ENCODE results near the gene MKRN1.

MKRN1 gene

DNA sequence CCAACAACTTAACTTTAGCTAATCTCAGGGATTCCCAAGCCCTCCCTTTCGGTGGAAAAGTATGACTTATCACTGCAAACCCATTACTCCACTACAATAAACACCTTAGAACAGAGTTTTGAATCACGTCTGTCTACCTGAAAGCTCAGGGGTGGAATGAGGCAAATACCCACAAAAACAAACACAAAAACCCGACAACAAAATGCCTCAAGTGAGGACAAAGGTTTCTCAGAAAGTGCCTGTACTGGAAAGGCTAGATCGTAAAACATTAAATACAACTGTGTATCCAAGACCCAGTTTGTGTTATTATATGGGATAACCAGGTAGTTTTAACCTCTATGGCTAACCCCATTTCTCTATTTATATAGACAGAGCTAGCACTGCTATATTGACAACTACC is 26.0 kb downstream of the MKRN1 start:
- Histone ChIP-seq H3K9me3 (ENCODE audit: control insufficient read depth, low read length) (no peaks in the 10 kb centered on the region), H3K27me3 (replicated peaks; ENCODE audit: control insufficient read depth, insufficient read depth, low read length) (no peaks in the 10 kb centered on the region), H3K36me3 (ENCODE audit: control insufficient read depth, insufficient read depth, low read length, severe bottlenecking) (peaks cover 43% of the 10 kb centered on the region), H3K4me3 (ENCODE audit: low read length) (no peak overlapping the region), H3K9ac (ENCODE audit: low read length) (no peak overlapping the region), H3K4me1 (ENCODE audit: control insufficient read depth, insufficient read depth, low read length) (no peaks in the 10 kb centered on the region)
- DNase-seq (ENCODE audit: low read depth): no peak

GRCh38 chr7:140451716-140452115 is 27.6 kb downstream of the MKRN1 start:
- H3K9ac ChIP-seq (ENCODE audit: low read length): no peak overlapping the region
- H3K27me3 ChIP-seq (replicated peaks; ENCODE audit: control insufficient read depth, insufficient read depth, low read length): no peaks in the 10 kb centered on the region
- no peak overlapping the region for H3K4me3 ChIP-seq (ENCODE audit: low read length)
- DNase-seq (ENCODE audit: low read depth): no peak
- H3K9me3 ChIP-seq (ENCODE audit: control insufficient read depth, low read length): no peaks in the 10 kb centered on the region
- no peaks in the 10 kb centered on the region for H3K4me1 ChIP-seq (ENCODE audit: control insufficient read depth, insufficient read depth, low read length)
- H3K36me3 ChIP-seq (ENCODE audit: control insufficient read depth, insufficient read depth, low read length, severe bottlenecking): peaks cover 34% of the 10 kb centered on the region

DNA sequence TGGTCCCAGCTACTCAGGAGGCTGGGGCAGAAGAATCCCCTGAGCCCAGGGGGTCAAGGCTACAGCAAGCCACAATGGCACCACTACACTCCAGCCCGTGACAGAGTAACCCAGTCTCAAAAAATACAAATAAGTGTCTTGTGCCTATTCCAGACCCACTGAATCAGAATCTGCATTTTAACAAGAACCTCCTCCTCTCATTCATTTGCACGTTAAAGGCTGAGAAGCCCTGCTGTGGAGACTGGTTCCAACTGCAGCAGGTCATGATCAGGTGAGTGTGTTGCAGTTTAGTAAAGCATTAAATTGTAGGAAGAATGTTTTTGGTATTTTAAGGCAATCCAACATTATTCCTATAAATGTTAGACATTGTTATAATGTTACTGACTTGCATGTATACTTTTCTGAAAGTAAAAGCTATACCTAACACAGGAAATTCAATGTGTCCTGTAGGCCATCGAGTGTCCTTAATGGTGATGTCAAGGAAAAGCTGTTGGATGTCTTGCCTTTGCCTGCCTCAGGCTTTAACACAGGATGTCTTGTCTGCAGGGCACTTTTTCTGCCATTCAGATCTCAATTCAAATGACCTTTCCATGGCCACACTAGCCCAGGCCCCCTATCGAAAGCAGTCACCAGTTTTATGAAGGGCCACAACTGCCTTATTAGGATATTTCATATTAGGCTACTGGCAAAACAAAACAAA is 30.4 kb downstream of the MKRN1 start:
- Histone ChIP-seq H3K4me1 (ENCODE audit: control insufficient read depth, insufficient read depth, low read length) (no peaks in the 10 kb centered on the region), H3K36me3 (ENCODE audit: control insufficient read depth, insufficient read depth, low read length, severe bottlenecking) (peaks cover 8% of the 10 kb centered on the region), H3K9me3 (ENCODE audit: control insufficient read depth, low read length) (no peaks in the 10 kb centered on the region), H3K4me3 (ENCODE audit: low read length) (no peak overlapping the region), H3K27me3 (replicated peaks; ENCODE audit: control insufficient read depth, insufficient read depth, low read length) (no peaks in the 10 kb centered on the region), H3K9ac (ENCODE audit: low read length) (no peak overlapping the region)
- DNase-seq (ENCODE audit: low read depth): no peak

GRCh38 chr7:140447841-140448240 is 31.5 kb downstream of the MKRN1 start:
- no peak for DNase-seq (ENCODE audit: low read depth)
- no peaks in the 10 kb centered on the region for H3K36me3 ChIP-seq (ENCODE audit: control insufficient read depth, insufficient read depth, low read length, severe bottlenecking)
- H3K4me1 ChIP-seq (ENCODE audit: control insufficient read depth, insufficient read depth, low read length): no peaks in the 10 kb centered on the region
- H3K4me3 ChIP-seq (ENCODE audit: low read length): no peak overlapping the region
- H3K27me3 ChIP-seq (replicated peaks; ENCODE audit: control insufficient read depth, insufficient read depth, low read length): no peaks in the 10 kb centered on the region
- H3K9me3 ChIP-seq (ENCODE audit: control insufficient read depth, low read length): no peaks in the 10 kb centered on the region
- H3K9ac ChIP-seq (ENCODE audit: low read length): no peak overlapping the region

GRCh38 chr7:140446467-140446866 is 32.8 kb downstream of the MKRN1 start:
- Histone ChIP-seq H3K4me3 (ENCODE audit: low read length) (no peak overlapping the region), H3K9ac (ENCODE audit: low read length) (no peak overlapping the region), H3K9me3 (ENCODE audit: control insufficient read depth, low read length) (no peaks in the 10 kb centered on the region)

GRCh38 chr7:140441519-140441918 is 37.8 kb downstream of the MKRN1 start:
- H3K4me1 ChIP-seq (ENCODE audit: control insufficient read depth, insufficient read depth, low read length): no peaks in the 10 kb centered on the region
- H3K4me3 ChIP-seq (ENCODE audit: low read length): no peak overlapping the region
- H3K9me3 ChIP-seq (ENCODE audit: control insufficient read depth, low read length): no peaks in the 10 kb centered on the region
- no peaks in the 10 kb centered on the region for H3K36me3 ChIP-seq (ENCODE audit: control insufficient read depth, insufficient read depth, low read length, severe bottlenecking)
- H3K27me3 ChIP-seq (replicated peaks; ENCODE audit: control insufficient read depth, insufficient read depth, low read length): no peaks in the 10 kb centered on the region
- no peak overlapping the region for H3K9ac ChIP-seq (ENCODE audit: low read length)
- no peak for DNase-seq (ENCODE audit: low read depth)

More at GRCh38 chr7:140446467-140446866, 32.8 kb downstream of the MKRN1 start:
- no peak for DNase-seq (ENCODE audit: low read depth)
- no peaks in the 10 kb centered on the region for H3K4me1 ChIP-seq (ENCODE audit: control insufficient read depth, insufficient read depth, low read length)
- no peaks in the 10 kb centered on the region for H3K36me3 ChIP-seq (ENCODE audit: control insufficient read depth, insufficient read depth, low read length, severe bottlenecking)
- H3K27me3 ChIP-seq (replicated peaks; ENCODE audit: control insufficient read depth, insufficient read depth, low read length): no peaks in the 10 kb centered on the region

- no peaks in the 10 kb centered on the region for H3K9me3 ChIP-seq (ENCODE audit: control insufficient read depth, low read length)
- H3K9ac ChIP-seq (ENCODE audit: low read length): no peak overlapping the region
- no peaks in the 10 kb centered on the region for H3K27me3 ChIP-seq (replicated peaks; ENCODE audit: control insufficient read depth, insufficient read depth, low read length)
- H3K36me3 ChIP-seq (ENCODE audit: control insufficient read depth, insufficient read depth, low read length, severe bottlenecking): no peaks in the 10 kb centered on the region
- H3K4me1 ChIP-seq (ENCODE audit: control insufficient read depth, insufficient read depth, low read length): no peaks in the 10 kb centered on the region
- no peak for DNase-seq (ENCODE audit: low read depth)
- H3K4me3 ChIP-seq (ENCODE audit: low read length): no peak overlapping the region
Observed at GRCh38 chr7:140440593-140440992, 38.7 kb downstream of the MKRN1 start.

DNA sequence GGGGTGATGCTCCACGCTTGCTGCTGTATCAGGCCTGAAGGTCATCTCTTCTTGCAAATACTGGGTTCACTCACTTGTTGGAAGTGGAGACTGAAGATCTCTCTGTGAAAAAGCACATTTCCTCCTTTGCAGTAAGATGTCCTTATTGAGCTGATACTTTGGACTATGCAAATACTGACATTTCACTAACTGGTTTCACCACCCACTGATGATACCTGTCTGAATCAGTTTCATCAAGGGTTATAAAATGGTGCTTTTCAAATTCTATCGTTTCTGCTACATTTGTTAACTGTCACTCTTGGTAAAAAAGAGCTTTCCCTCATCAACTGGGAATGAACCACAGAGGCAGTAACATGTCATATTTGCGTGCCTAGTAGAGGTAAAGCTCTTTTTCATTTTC is 39.9 kb downstream of the MKRN1 start:
- Histone ChIP-seq H3K9ac (ENCODE audit: low read length) (no peak overlapping the region), H3K9me3 (ENCODE audit: control insufficient read depth, low read length) (no peaks in the 10 kb centered on the region)
- no peak for DNase-seq (ENCODE audit: low read depth)

GRCh38 chr7:140435252-140435895 is 43.9 kb downstream of the MKRN1 start:
- no peaks in the 10 kb centered on the region for H3K4me1 ChIP-seq (ENCODE audit: control insufficient read depth, insufficient read depth, low read length)
- H3K4me3 ChIP-seq (ENCODE audit: low read length): peak overlapping the region; percentile 19
- no peak for DNase-seq (ENCODE audit: low read depth)
- no peaks in the 10 kb centered on the region for H3K9me3 ChIP-seq (ENCODE audit: control insufficient read depth, low read length)
- H3K9ac ChIP-seq (ENCODE audit: low read length): no peak overlapping the region
- H3K27me3 ChIP-seq (replicated peaks; ENCODE audit: control insufficient read depth, insufficient read depth, low read length): no peaks in the 10 kb centered on the region
- no peaks in the 10 kb centered on the region for H3K36me3 ChIP-seq (ENCODE audit: control insufficient read depth, insufficient read depth, low read length, severe bottlenecking)

More for the DNA sequence above, 39.9 kb downstream of the MKRN1 start:
- H3K36me3 ChIP-seq (ENCODE audit: control insufficient read depth, insufficient read depth, low read length, severe bottlenecking): no peaks in the 10 kb centered on the region
- H3K27me3 ChIP-seq (replicated peaks; ENCODE audit: control insufficient read depth, insufficient read depth, low read length): no peaks in the 10 kb centered on the region
- no peaks in the 10 kb centered on the region for H3K4me1 ChIP-seq (ENCODE audit: control insufficient read depth, insufficient read depth, low read length)
- H3K4me3 ChIP-seq (ENCODE audit: low read length): no peak overlapping the region

- Histone ChIP-seq H3K4me1 (ENCODE audit: control insufficient read depth, insufficient read depth, low read length) (no peaks in the 10 kb centered on the region), H3K4me3 (ENCODE audit: low read length) (no peak overlapping the region), H3K9me3 (ENCODE audit: control insufficient read depth, low read length) (no peaks in the 10 kb centered on the region), H3K27me3 (replicated peaks; ENCODE audit: control insufficient read depth, insufficient read depth, low read length) (peaks cover 6% of the 10 kb centered on the region), H3K9ac (ENCODE audit: low read length) (no peak overlapping the region), H3K36me3 (ENCODE audit: control insufficient read depth, insufficient read depth, low read length, severe bottlenecking) (no peaks in the 10 kb centered on the region)
- DNase-seq (ENCODE audit: low read depth): no peak
Observed at GRCh38 chr7:140433396-140433795, 45.9 kb downstream of the MKRN1 start.

DNA sequence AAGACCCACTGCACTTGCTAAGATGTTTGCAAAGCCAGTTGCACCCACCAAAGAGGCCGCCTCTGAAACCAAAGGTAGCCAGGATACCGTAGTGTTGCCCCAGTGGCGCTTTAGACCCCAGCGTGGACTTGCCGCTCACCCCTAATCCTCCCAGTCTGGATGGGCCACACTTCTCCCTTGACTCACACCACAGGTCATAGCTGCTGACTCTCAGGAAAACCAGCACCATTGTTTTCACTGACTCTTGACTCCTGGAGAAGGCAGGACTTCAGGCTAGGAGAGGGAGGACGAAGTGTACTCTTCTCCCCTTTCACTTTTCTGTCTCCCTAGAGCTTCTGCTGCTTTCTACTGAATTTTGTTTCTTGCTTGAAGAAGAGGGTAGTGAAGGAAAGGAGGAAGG is 53.2 kb downstream of the MKRN1 start:
- Histone ChIP-seq H3K27me3 (replicated peaks; ENCODE audit: control insufficient read depth, insufficient read depth, low read length) (peaks cover 6% of the 10 kb centered on the region), H3K4me3 (ENCODE audit: low read length) (no peak overlapping the region), H3K9ac (ENCODE audit: low read length) (no peak overlapping the region), H3K9me3 (ENCODE audit: control insufficient read depth, low read length) (no peaks in the 10 kb centered on the region), H3K36me3 (ENCODE audit: control insufficient read depth, insufficient read depth, low read length, severe bottlenecking) (no peaks in the 10 kb centered on the region), H3K4me1 (ENCODE audit: control insufficient read depth, insufficient read depth, low read length) (no peaks in the 10 kb centered on the region)
- no peak for DNase-seq (ENCODE audit: low read depth)
